HG02943 (cell line): ENCODE measurements around the gene SIRT3.

Source experiments
- ATAC-seq: cut with Tn5 transposase; IDR thresholded peaks from one replicate; pipeline ENCODE4 v1.9.1; 2021; ENCODE audit warnings: mild to moderate bottlenecking, low read depth, moderate library complexity; ENCODE audit not compliant: unreplicated experiment

SIRT3 gene

DNA sequence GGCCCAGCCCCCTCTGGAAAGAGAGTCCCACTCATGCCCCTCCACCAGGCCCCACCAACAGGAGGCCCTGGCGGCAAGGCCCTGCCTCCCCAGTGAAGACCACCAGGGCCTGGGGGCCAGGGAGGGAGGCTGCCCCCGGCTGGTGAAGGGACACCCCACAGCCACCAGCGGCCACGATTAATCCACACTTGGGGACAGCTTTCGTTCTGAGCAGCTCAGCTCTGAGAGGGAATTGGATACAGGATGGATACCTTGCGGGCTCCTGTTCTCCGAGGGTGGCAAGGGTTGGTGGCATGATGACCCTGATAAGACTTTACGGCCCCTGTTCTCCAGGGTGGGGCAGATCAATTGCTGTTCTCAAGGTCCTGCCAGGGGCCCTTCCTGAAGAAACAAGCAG lies 35.2 kb upstream of the SIRT3 start:
- ATAC-seq = no peak

GRCh38 chr11:270451-271318 lies 34.5 kb upstream of the SIRT3 start:
- ATAC-seq = no peak

DNA sequence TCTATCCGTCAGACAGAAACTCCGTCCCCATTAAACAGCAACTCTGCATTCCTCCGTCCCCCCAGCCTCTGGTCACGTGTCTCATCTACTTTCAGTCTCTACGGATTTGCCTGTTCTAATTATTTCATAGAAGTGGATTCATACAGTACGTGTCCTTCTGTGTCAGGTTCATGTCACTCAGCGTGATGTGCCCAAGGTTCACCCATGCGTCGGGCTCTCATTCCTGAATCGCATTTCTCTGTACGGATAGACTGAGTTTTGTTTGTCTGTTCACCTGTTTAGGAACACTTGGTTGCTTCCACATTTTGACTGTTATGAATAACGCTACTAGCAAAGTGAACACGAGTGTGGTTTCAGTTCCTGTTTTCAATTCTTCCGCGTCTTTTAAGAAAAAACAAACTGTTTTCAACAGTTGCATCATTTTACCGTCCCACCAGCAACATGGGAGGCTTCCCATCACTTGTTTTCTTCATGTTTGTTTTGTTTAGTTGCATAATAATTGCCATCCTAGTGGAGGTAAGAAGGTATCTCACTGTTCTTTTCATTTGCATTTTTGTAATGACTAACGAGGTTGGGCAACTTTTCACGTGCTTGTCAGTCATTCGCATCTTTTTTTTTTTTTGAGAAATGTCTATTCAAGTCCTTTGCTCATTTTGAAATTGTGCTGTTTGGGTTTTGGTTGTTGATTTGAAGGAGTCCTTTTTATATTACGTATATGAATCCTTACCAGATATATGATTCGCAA lies 33.2 kb upstream of the SIRT3 start:
- ATAC-seq = peak; percentile 60

DNA sequence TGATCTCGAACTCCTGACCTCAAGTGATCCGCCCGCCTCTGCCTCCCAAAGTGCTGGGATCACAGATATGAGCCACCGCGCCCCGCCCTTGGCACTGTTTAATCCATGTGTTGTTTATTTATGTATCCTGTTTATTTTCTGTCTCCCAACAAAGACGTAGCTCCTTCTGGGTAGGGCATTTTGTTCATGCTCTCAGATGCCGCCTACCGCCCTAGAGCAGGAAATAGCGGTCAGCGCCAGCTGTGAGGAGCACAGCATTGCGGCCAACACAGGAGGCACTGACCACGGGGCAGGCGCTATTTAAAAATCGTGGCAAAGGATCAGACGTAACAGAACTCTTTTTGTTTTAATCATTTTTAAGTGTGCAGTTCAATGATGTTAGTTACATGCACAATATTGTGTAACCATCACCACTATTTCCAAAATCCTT lies 32.6 kb upstream of the SIRT3 start:
- peak; percentile 51 for ATAC-seq

GRCh38 chr11:267491-267994 lies 31.4 kb upstream of the SIRT3 start:
- ATAC-seq = no peak

DNA sequence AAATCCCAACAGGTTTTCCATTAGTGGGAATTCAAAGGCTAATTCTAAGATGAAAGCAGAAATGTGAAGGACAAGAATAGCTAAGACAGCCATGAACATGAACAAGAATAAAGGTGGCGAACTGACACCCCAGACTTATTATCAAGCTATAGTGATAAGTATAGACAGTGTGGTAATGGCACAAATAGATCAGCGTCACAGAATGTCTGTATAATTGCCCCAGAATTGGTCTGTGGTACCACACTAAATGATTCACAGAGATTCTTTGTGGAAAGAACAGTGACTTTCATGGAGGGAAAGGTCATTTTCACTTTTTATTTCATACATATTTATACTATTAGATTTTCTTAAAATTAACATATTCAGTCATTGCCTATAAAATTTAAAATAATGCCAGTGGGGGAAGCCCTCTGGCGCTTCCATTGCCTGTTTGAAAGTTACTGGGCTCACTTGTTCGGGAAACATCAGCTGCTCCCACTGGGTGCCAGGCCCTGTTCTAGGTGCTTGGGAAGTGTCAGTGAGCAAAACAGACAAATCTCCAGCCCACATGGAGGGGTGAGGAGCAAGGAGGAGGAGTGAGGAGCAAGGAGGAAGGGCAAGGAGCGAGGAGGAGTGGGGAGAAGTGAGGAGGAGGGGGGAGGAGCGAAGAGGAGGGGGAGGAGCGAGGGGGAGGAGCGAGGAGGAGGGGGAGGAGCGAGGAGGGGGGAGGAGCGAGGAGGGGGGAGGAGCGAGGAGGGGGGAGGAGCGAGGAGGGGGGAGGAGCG lies 30.7 kb upstream of the SIRT3 start:
- ATAC-seq = no peak

GRCh38 chr11:261624-262023 lies 25.5 kb upstream of the SIRT3 start:
- no peak for ATAC-seq

DNA sequence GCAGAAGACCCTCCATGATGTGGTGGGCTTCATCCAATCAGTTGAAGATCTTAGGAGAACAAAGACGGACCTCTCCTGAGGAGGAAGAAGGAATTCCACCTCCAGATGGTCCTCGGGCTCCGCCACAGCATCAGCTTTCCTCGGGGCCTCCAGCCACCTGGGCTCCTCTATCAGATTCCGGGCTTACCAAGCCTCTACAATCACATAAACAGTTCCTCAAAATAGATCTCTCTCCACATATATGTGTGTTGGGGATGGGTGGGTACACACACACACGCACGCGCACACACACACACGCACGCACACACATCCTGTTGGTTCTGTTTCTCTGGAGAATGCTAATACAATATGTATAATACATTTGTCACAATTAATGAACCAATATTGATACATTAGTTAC lies 23.3 kb upstream of the SIRT3 start:
- no peak for ATAC-seq

GRCh38 chr11:257766-258493 lies 21.8 kb upstream of the SIRT3 start:
- ATAC-seq = no peak

- ATAC-seq = no peak
These were observed 21.0 kb upstream of the SIRT3 start for GRCh38 chr11:256952-257737.

- no peak for ATAC-seq
These were observed 19.7 kb upstream of the SIRT3 start for GRCh38 chr11:255816-256215.

GRCh38 chr11:255176-255575 lies 19.0 kb upstream of the SIRT3 start:
- ATAC-seq = no peak

GRCh38 chr11:253886-254270 lies 17.7 kb upstream of the SIRT3 start:
- ATAC-seq = no peak

DNA sequence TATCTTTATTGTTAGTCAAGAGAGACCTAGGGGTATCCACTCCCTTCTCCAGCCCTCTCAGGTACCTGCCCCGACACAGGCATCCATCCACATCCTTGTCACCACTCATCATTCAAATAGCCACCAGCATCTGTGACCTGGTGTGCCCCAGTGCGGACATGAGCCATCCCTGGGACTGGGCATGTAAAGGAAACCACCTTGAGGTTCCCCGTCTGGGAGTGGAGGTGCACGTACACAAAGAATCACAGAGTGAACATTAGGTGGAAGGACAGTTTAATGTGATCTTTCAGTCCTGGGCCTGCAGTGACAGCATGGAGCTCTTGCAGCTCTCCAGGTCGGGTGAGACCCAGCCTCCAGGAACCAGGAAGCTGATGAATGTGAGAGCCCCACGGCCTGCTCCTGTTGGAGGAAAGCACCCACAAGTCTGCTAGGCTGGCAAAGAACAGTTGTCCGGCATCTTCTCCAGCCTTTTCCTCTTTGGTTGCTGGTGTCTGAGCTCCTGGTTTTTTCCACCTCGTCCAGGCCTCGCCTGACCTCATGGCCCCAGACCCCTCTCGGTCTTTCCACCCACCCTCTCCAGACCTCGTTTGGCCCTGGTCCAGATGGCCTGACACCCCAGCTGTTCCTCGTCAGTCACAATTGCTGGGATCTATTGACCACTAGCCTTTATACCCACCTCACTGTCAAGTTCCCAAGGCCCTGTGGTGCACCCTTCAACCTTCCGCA lies 17.2 kb upstream of the SIRT3 start:
- no peak for ATAC-seq

DNA sequence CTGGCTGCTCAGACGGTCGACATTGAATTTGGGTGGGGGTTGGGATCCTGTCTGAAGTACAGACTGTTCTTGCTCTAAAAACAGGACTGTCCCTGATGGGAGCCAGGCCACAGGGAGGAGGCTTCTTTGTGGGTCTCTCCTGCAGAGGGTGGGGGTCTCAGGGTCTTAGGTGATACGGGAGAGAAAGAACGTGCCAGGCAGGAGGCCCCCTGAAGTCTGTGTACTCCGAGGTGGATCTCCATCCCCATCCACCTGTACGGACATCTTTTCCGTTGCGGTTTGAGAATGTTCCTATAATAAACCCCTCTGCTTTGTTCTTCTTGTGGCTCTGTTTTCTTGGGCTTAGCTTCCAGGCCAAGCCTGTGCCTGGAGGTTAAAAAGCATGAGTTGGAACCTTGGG lies 16.5 kb upstream of the SIRT3 start:
- no peak for ATAC-seq

DNA sequence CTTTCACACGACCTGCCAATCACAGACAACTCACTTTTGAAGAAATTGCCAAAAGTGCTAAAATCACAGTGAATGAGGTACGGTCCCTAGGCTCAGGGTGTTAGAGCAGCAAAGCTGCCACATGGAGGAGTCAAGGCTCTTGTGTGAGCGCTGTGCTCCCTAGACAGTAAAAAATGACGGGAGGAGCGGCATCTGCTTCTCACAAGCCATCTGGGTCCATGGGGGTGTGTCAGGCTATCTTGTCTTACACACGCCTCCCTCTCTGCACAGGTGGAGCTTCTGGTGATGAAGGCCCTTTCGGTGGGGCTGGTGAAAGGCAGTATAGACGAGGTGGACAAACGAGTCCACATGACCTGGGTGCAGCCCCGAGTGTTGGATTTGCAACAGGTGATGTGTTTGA lies 15.4 kb upstream of the SIRT3 start:
- no peak for ATAC-seq

- ATAC-seq = no peak
These were observed 14.7 kb upstream of the SIRT3 start for GRCh38 chr11:250740-251299.

- ATAC-seq = no peak
These were observed 14.1 kb upstream of the SIRT3 start for GRCh38 chr11:250274-250673.

DNA sequence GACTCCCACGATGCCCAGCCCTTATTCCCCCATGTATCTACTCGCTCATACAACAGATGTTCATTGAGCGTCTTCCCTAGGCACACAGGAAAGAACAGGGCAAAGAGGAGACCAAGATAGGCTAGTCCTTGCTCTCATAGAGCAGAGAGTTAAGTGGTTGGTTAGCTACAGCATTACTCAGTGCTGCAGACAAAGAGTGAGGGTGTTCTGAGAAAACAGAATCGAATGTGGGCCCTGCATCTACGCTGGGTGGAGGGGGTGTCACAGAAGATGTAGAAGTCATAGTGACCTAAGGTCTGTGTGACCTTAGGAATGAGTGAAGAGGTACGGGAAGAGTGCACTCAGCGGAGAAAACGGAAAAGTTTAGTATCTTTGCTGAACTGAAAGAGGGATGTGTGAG lies 12.9 kb upstream of the SIRT3 start:
- ATAC-seq = no peak
